H9 (cell line): Measurements from ENCODE around the gene UQCRC1. TPM values are rescaled to one million over a fixed set of nuclear protein-coding genes. Genes with fewer than 3 reads are reported as not detected.

Source experiments
- DNase-seq: peaks from one replicate; pipeline ENCODE4 v3.0.0-alpha.2; 2017
- H2AFZ ChIP-seq: one replicate; pipeline ENCODE4 v1.6.1; 2013; ENCODE audit warnings: mild to moderate bottlenecking, low read length, control low read depth, moderate library complexity
- H2AK5ac ChIP-seq: 2 replicates; pipeline ENCODE4 v1.6.1; 2013; ENCODE audit warnings: low read length, control low read depth, mixed read lengths; ENCODE audit not compliant: insufficient read length
- H2BK120ac ChIP-seq: one replicate; pipeline ENCODE4 v1.6.1; 2013; ENCODE audit warnings: low read depth, mild to moderate bottlenecking, low read length, control low read depth, inconsistent platforms; ENCODE audit not compliant: poor library complexity, severe bottlenecking
- H2BK12ac ChIP-seq: 2 replicates; pipeline ENCODE4 v1.6.1; 2013; ENCODE audit warnings: low read length, control low read depth, mixed read lengths, low read depth; ENCODE audit not compliant: insufficient read length
- H2BK15ac ChIP-seq: 2 replicates; pipeline ENCODE4 v1.6.1; 2013; ENCODE audit warnings: low read depth, low read length, control low read depth
- H2BK20ac ChIP-seq: one replicate; pipeline ENCODE4 v1.6.1; 2013; ENCODE audit warnings: low read depth, mild to moderate bottlenecking, low read length, control low read depth, inconsistent platforms; ENCODE audit not compliant: poor library complexity, severe bottlenecking
- H2BK5ac ChIP-seq: 2 replicates; pipeline ENCODE4 v1.6.1; 2013; ENCODE audit warnings: low read length, control low read depth, mixed read lengths; ENCODE audit not compliant: insufficient read length
- H3K14ac ChIP-seq: 2 replicates; pipeline ENCODE4 v1.6.1; 2013; ENCODE audit warnings: low read length, control low read depth; ENCODE audit not compliant: insufficient read depth
- H3K18ac ChIP-seq: 2 replicates; pipeline ENCODE4 v1.6.1; 2013; ENCODE audit warnings: low read depth, mild to moderate bottlenecking, mixed read lengths, low read length, control low read depth; ENCODE audit not compliant: insufficient read length
- H3K23ac ChIP-seq: 2 replicates; pipeline ENCODE4 v1.6.1; 2013; ENCODE audit warnings: low read length, control low read depth, mixed read lengths, low read depth; ENCODE audit not compliant: insufficient read length
- H3K23me2 ChIP-seq: 2 replicates; pipeline ENCODE4 v1.6.1; 2013; ENCODE audit warnings: low read depth, mild to moderate bottlenecking, mixed read lengths, low read length, control low read depth; ENCODE audit not compliant: insufficient read length, poor library complexity, severe bottlenecking
- H3K27ac ChIP-seq: 2 replicates; pipeline ENCODE4 v1.5.1; 2013; ENCODE audit warnings: low read length, control low read depth, mixed read lengths, low read depth; ENCODE audit not compliant: insufficient read length
- H3K27me3 ChIP-seq: 2 replicates; pipeline ENCODE4 v1.6.1; 2013; ENCODE audit warnings: low read length, control low read depth, inconsistent platforms; ENCODE audit not compliant: insufficient read depth
- H3K4ac ChIP-seq: 2 replicates; pipeline ENCODE4 v1.6.1; 2013; ENCODE audit warnings: low read depth, mild to moderate bottlenecking, control low read depth, inconsistent platforms, low read length, moderate library complexity
- H3K4me1 ChIP-seq: 2 replicates; pipeline ENCODE4 v1.6.1; 2013; ENCODE audit warnings: low read length, control low read depth, inconsistent platforms; ENCODE audit not compliant: insufficient read depth
- H3K4me2 ChIP-seq: 2 replicates; pipeline ENCODE4 v1.6.1; 2013; ENCODE audit warnings: low read length, control low read depth, mixed read lengths; ENCODE audit not compliant: insufficient read length, insufficient read depth
- H3K56ac ChIP-seq: 2 replicates; pipeline ENCODE4 v1.6.1; 2013; ENCODE audit warnings: low read depth, mild to moderate bottlenecking, mixed read lengths, low read length, control low read depth; ENCODE audit not compliant: insufficient read length
- H3K79me1 ChIP-seq: 2 replicates; pipeline ENCODE4 v1.6.1; 2013; ENCODE audit warnings: low read depth, mild to moderate bottlenecking, moderate library complexity, low read length, control low read depth, inconsistent platforms; ENCODE audit not compliant: insufficient read depth, poor library complexity, severe bottlenecking
- H3K79me2 ChIP-seq: 2 replicates; pipeline ENCODE4 v1.6.1; 2013; ENCODE audit warnings: low read length, control low read depth, inconsistent platforms; ENCODE audit not compliant: insufficient read depth
- H3K9ac ChIP-seq: 2 replicates; pipeline ENCODE4 v1.6.1; 2013; ENCODE audit warnings: low read length, control low read depth, mixed read lengths; ENCODE audit not compliant: insufficient read length; ENCODE audit errors: extremely low read depth
- H3K9me3 ChIP-seq: one replicate; pipeline ENCODE4 v1.6.1; 2013; ENCODE audit warnings: low read depth, low read length, inconsistent platforms; ENCODE audit not compliant: control insufficient read depth
- H3T11ph ChIP-seq: one replicate; pipeline ENCODE4 v1.6.1; 2013; ENCODE audit warnings: mild to moderate bottlenecking, low read length, control low read depth, inconsistent platforms
- H4K20me1 ChIP-seq: one replicate; pipeline ENCODE4 v1.6.1; 2013; ENCODE audit not compliant: control insufficient read depth, insufficient read length, insufficient read depth
- H4K5ac ChIP-seq: 2 replicates; pipeline ENCODE4 v1.6.1; 2013; ENCODE audit warnings: low read depth, mild to moderate bottlenecking, mixed read lengths, low read length, control low read depth; ENCODE audit not compliant: insufficient read length
- H4K8ac ChIP-seq: replicated peaks from 2 replicates; pipeline ENCODE4 v1.6.1; 2013; ENCODE audit warnings: low read length, control low read depth, mixed read lengths, low read depth; ENCODE audit not compliant: insufficient read length
- H4K91ac ChIP-seq: 2 replicates; pipeline ENCODE4 v1.6.1; 2013; ENCODE audit warnings: low read depth, mild to moderate bottlenecking, moderate library complexity, mixed read lengths, low read length, control low read depth; ENCODE audit not compliant: insufficient read length
- H3K27ac Mint-ChIP-seq, 3 experiments: 2 replicates in 2 of 3; 3 replicates in 1 of 3; pipeline ENCODE4 v1.8.0; 2020 to 2021; ENCODE audit warnings: mixed read lengths in 3 of 3, mild to moderate bottlenecking in 1 of 3, moderate library complexity in 1 of 3
- H3K27me3 Mint-ChIP-seq: 2 replicates; pipeline ENCODE4 v1.8.0; 2021; ENCODE audit warnings: low read depth, mild to moderate bottlenecking, moderate library complexity, mixed read lengths
- H3K36me3 Mint-ChIP-seq, 3 experiments: 2 replicates in 2 of 3; 3 replicates in 1 of 3; pipeline ENCODE4 v1.8.0; 2020 to 2021; ENCODE audit warnings: low read depth in 3 of 3, mixed read lengths in 3 of 3; ENCODE audit not compliant: insufficient read depth in 1 of 3
- H3K4me1 Mint-ChIP-seq, 2 experiments: 2 replicates each; pipeline ENCODE4 v1.8.0; 2020; ENCODE audit warnings: mixed read lengths in 2 of 2
- H3K4me3 Mint-ChIP-seq, 2 experiments: 2 replicates in 1 of 2; 3 replicates in 1 of 2; pipeline ENCODE4 v1.8.0; 2020 to 2021; ENCODE audit warnings: mild to moderate bottlenecking in 2 of 2, mixed read lengths in 2 of 2, moderate library complexity in 1 of 2
- H3K9me3 Mint-ChIP-seq, 2 experiments: 2 replicates in 1 of 2; 3 replicates in 1 of 2; pipeline ENCODE4 v1.8.0; 2020; ENCODE audit warnings: mild to moderate bottlenecking in 2 of 2, mixed read lengths in 2 of 2, moderate library complexity in 1 of 2
- CTCF ChIP-seq: fragments of 200-600 bp; sonication (generic); conservative IDR thresholded peaks from 3 replicates; pipeline ENCODE4 v1.8.0; 2021; ENCODE audit warnings: antibody characterized with exemption, mild to moderate bottlenecking
- WGBS: extraction: QIAGEN DNeasy Blood & Tissue Kit; methylation state at CpG from one replicate; pipeline ENCODE4 v1.1.7; 2013; ENCODE audit warnings: missing lambda C conversion rate, low lambda C conversion rate, mixed read lengths; ENCODE audit not compliant: insufficient read length; ENCODE audit errors: extremely low coverage; 5-methylcytosine and 5-hydroxymethylcytosine counted together
- total RNA-seq: library from RNA; stranded (reverse); gene quantifications from 2 replicates; pipeline ENCODE4 v1.2.1, GENCODE V29; 2021

Gene UQCRC1
- total RNA-seq, 1 experiment from 2014 or later = 285 TPM

- Histone ChIP-seq H2BK120ac (no peak overlapping the region), H3K4me2 (no peak overlapping the region), H4K8ac (no peak overlapping the region), H4K5ac (no peak overlapping the region), H3K4ac (no peak overlapping the region), H4K20me1 (no peaks in the 10 kb centered on the region), H3K27ac (no peak overlapping the region), H3K9me3 (no peaks in the 10 kb centered on the region), H2BK12ac (no peak overlapping the region), H2BK5ac (no peak overlapping the region), H2BK20ac (no peak overlapping the region), H2AFZ (no peak overlapping the region), H3K56ac (no peak overlapping the region), H3K23ac (no peak overlapping the region), H2BK15ac (no peak overlapping the region), H3K79me1 (no peaks in the 10 kb centered on the region), H3K23me2 (no peaks in the 10 kb centered on the region), H4K91ac (no peak overlapping the region), H3K27me3 (no peaks in the 10 kb centered on the region), H3T11ph (no peak overlapping the region), H3K14ac (no peak overlapping the region), H3K18ac (no peak overlapping the region), H3K79me2 (no peaks in the 10 kb centered on the region), H2AK5ac (no peak overlapping the region), H3K9ac (no peak overlapping the region), H3K4me1 (no peaks in the 10 kb centered on the region)
- Mint-ChIP-seq H3K27me3 (no peaks in the 10 kb centered on the region), H3K4me1 (peaks cover 0 to 6% of the 10 kb centered on the region in 2 experiments; a peak in 2 of 4 replicates), H3K4me3 (no peak overlapping the region), H3K9me3 (no peaks in the 10 kb centered on the region), H3K36me3 (peaks cover 64 to 99% (median 76%) of the 10 kb centered on the region in 3 experiments), H3K27ac (no peak overlapping the region)
- no peak for TF ChIP-seq CTCF
- DNase-seq = no peak
- WGBS = no CpG with 5 or more reads among the region's 2 CpGs
Measured at GRCh38 chr3:48601622-48601994, 7.8 kb downstream of the UQCRC1 start.
